GM12878 (cell line): ENCODE data around the gene PDZD2. TPM values are rescaled to one million over a fixed set of nuclear protein-coding genes. Genes with fewer than 3 reads are reported as not detected.

ENCODE experiments used
- ATAC-seq: fragments of 200-7000 bp; cut with Tn5 transposase; 3 replicates; pipeline ENCODE4 v1.9.1; 2020; ENCODE audit warnings: mild to moderate bottlenecking, moderate library complexity
- BruUV-seq: library from RNA; stranded (reverse); fragments of 400-500 nt; replicated peaks from 2 replicates; lab custom pipeline; 2021; lab: Mats Ljungman, UMichigan
- CTCF ChIA-PET: fragments of 300-600 bp; sonication (Branson Sonifier 250); formaldehyde crosslinking; extraction: SDS; loops from one replicate; lab custom pipeline; 2021; ENCODE audit warnings: inconsistent platforms; lab: Yijun Ruan, JAX
- POLR2A ChIA-PET: fragments of 350-600 bp; formaldehyde crosslinking; extraction: SDS; loops from one replicate; lab custom pipeline; 2021; ENCODE audit warnings: inconsistent platforms; lab: Charles Lee
- RAD21 ChIA-PET: fragments of 300-600 bp; sonication (Branson Sonifier 250); formaldehyde crosslinking; loops from one replicate; lab custom pipeline; 2023; ENCODE audit warnings: antibody characterized with exemption; ENCODE audit not compliant: unreplicated experiment; lab: Charles Lee
- SMC1A ChIA-PET: fragments of 300-600 bp; sonication (Branson Sonifier 250); formaldehyde crosslinking; loops from one replicate; lab custom pipeline; 2023; ENCODE audit not compliant: unreplicated experiment, uncharacterized antibody; lab: Charles Lee
- DNase-seq: peaks from one replicate; pipeline ENCODE4 v3.0.0-alpha.2; 2011; ENCODE audit warnings: low read depth, low spot score
- FAIRE-seq: peaks from 3 replicates; lab custom pipeline; 2011; peaks lifted over from hg19 to GRCh38; lab: Jason Lieb, UNC
- H2AFZ ChIP-seq: 2 replicates; pipeline ENCODE4 v1.6.0; 2011; ENCODE audit warnings: low read depth, low read length, control low read depth; ENCODE audit not compliant: control insufficient read depth
- H3K27ac ChIP-seq: 2 replicates; pipeline ENCODE4 v1.5.1; 2011; ENCODE audit warnings: control low read depth; ENCODE audit not compliant: control insufficient read depth, insufficient read depth
- H3K27me3 ChIP-seq, 2 experiments: replicated peaks in 1 of 2; 2 replicates each; pipeline versions ENCODE4 v1.6.0 to v1.6.1; 2011; ENCODE audit warnings: low read length in 1 of 2; ENCODE audit not compliant: control insufficient read depth in 2 of 2, insufficient read depth in 2 of 2
- H3K36me3 ChIP-seq, 2 experiments: 2 replicates each; pipeline ENCODE4 v1.5.1; 2011; ENCODE audit warnings: low read length in 1 of 2; ENCODE audit not compliant: control insufficient read depth in 2 of 2, insufficient read depth in 2 of 2
- H3K4me1 ChIP-seq: 2 replicates; pipeline ENCODE4 v1.6.1; 2011; ENCODE audit warnings: mild to moderate bottlenecking, low read length, moderate library complexity, mixed read lengths; ENCODE audit not compliant: control insufficient read depth, insufficient read depth
- H3K4me2 ChIP-seq: 2 replicates; pipeline ENCODE4 v1.6.0; 2011; ENCODE audit warnings: control low read depth; ENCODE audit not compliant: control insufficient read depth, insufficient read depth
- H3K4me3 ChIP-seq: fragments of 200-600 bp; sonication (generic); 2 replicates; pipeline ENCODE4 v1.5.1; 2016
- H3K79me2 ChIP-seq: 2 replicates; pipeline ENCODE4 v1.6.0; 2011; ENCODE audit warnings: low read length; ENCODE audit not compliant: control insufficient read depth, insufficient read depth
- H3K9ac ChIP-seq: 2 replicates; pipeline ENCODE4 v1.8.0; 2011; ENCODE audit warnings: low read length, control low read depth, mixed read lengths; ENCODE audit not compliant: control insufficient read depth, insufficient read depth
- H3K9me3 ChIP-seq: replicated peaks from 3 replicates; pipeline ENCODE4 v1.5.1; 2011; ENCODE audit warnings: mild to moderate bottlenecking, low read length; ENCODE audit not compliant: control insufficient read depth, insufficient read depth
- H4K20me1 ChIP-seq: 2 replicates; pipeline ENCODE4 v1.6.0; 2011; ENCODE audit not compliant: control insufficient read depth, insufficient read depth
- CHD1 ChIP-seq: IDR thresholded peaks from 2 replicates; pipeline ENCODE4 v1.6.1; 2012; ENCODE audit warnings: low read depth, low read length, improper control_type of control experiment
- CHD4 ChIP-seq: fragments of 200-600 bp; sonication (generic); IDR thresholded peaks from 2 replicates; pipeline ENCODE4 v1.6.1; 2016; ENCODE audit warnings: mild to moderate bottlenecking
- EGR1 ChIP-seq, 2 experiments: IDR thresholded peaks; 1 replicate in 1 of 2; 2 replicates in 1 of 2; pipeline ENCODE4 v1.6.1; 2011 to 2012; ENCODE audit warnings: low read depth in 2 of 2, low read length in 2 of 2, borderline replicate concordance in 1 of 2, mild to moderate bottlenecking in 1 of 2, moderate library complexity in 1 of 2
- ESRRA ChIP-seq: IDR thresholded peaks from 2 replicates; pipeline ENCODE4 v1.6.1; 2012; ENCODE audit warnings: mild to moderate bottlenecking, low read length, improper control_type of control experiment
- EZH2 ChIP-seq: IDR thresholded peaks from 2 replicates; pipeline ENCODE4 v1.6.1; 2012; ENCODE audit warnings: low read depth, mild to moderate bottlenecking, control low read depth, inconsistent platforms, low read length, borderline replicate concordance; ENCODE audit not compliant: control insufficient read depth
- FOS ChIP-seq: IDR thresholded peaks from 3 replicates; pipeline ENCODE4 v1.6.1; 2011; ENCODE audit warnings: borderline replicate concordance; ENCODE audit not compliant: insufficient read length; ENCODE audit errors: extremely low read depth
- MTA2 ChIP-seq: fragments of 450-650 bp; IDR thresholded peaks from 2 replicates; pipeline ENCODE4 v1.6.1; 2016; ENCODE audit warnings: low read depth, mild to moderate bottlenecking, moderate library complexity
- MXI1 ChIP-seq: fragments of 150-350 bp; IDR thresholded peaks from 2 replicates; pipeline ENCODE4 v1.6.1; 2011; ENCODE audit warnings: low read depth, mild to moderate bottlenecking, inconsistent platforms, low read length, improper control_type of control experiment
- MYC ChIP-seq: IDR thresholded peaks from 2 replicates; pipeline ENCODE4 v1.6.1; 2011; ENCODE audit warnings: mild to moderate bottlenecking, low read length, moderate library complexity, inconsistent platforms; ENCODE audit not compliant: insufficient read depth, insufficient replicate concordance, insufficient read length, severe bottlenecking
- NRF1 ChIP-seq: conservative IDR thresholded peaks from 2 replicates; pipeline ENCODE4 v1.6.1; 2011; ENCODE audit warnings: mild to moderate bottlenecking, low read depth, low read length, improper control_type of control experiment
- PRDM15 ChIP-seq: fragments of 450-650 bp; formaldehyde crosslinking; IDR thresholded peaks from 2 replicates; pipeline ENCODE4 v1.4.0; 2020; ENCODE audit warnings: mild to moderate bottlenecking, moderate library complexity
- SMAD1 ChIP-seq: fragments of 450-650 bp; IDR thresholded peaks from 2 replicates; pipeline ENCODE4 v1.6.1; 2018; ENCODE audit warnings: mild to moderate bottlenecking, low read depth; ENCODE audit not compliant: partially characterized antibody
- TCF7 ChIP-seq: IDR thresholded peaks from 2 replicates; pipeline ENCODE4 v1.6.1; 2014; ENCODE audit warnings: antibody characterized with exemption, borderline replicate concordance
- ZBED1 ChIP-seq: IDR thresholded peaks from 2 replicates; pipeline ENCODE4 v1.6.1; 2016; ENCODE audit warnings: borderline replicate concordance
- ZSCAN29 ChIP-seq: fragments of 450-650 bp; IDR thresholded peaks from 2 replicates; pipeline ENCODE4 v1.6.1; 2017; ENCODE audit warnings: mild to moderate bottlenecking, moderate library complexity
- WGBS: methylation state at CpG from one replicate; pipeline ENCODE4 v1.1.6; 2016; ENCODE audit warnings: low lambda C conversion rate; ENCODE audit not compliant: insufficient replicate concordance, insufficient coverage; ENCODE audit errors: missing lambda C conversion rate; 5-methylcytosine and 5-hydroxymethylcytosine counted together
- in situ Hi-C: fragments of 300-500 bp; cut with MboI; formaldehyde crosslinking; loops from 9 replicates; pipeline ENCODE4 v1.14.3; 2018; ENCODE audit warnings: mixed read lengths
- intact Hi-C: fragments of 100-400 bp; cut with micrococcal nuclease; formaldehyde crosslinking; loops from one replicate; pipeline ENCODE4 v1.14.2; 2022; ENCODE audit not compliant: unreplicated experiment
- polyA plus RNA-seq, 11 experiments: library from polyadenylated mRNA; depleted of rRNA in 4 of 11; unstranded in 6 of 11; stranded (reverse) in 5 of 11; fragments of >200 nt; fragmentation: Nextera tagmentation in 4 of 11; fragmentation: Illumina TruSeq in 1 of 11; extraction: Ambion mirVana in 4 of 11; extraction: Trizol in 1 of 11; gene quantifications; 1 replicate in 1 of 11; 2 replicates in 10 of 11; pipeline versions ENCODE4 v1.2.1 to v1.2.3, GENCODE V29; 2011 to 2016; ENCODE audit warnings: inconsistent platforms in 2 of 11, missing spikeins in 2 of 11, low read depth in 1 of 11
- total RNA-seq, 4 experiments: library from RNA; depleted of rRNA in 3 of 4; stranded (reverse); fragments of >200 nt in 3 of 4; fragmentation: Illumina TruSeq in 1 of 4; extraction: Trizol in 1 of 4; gene quantifications; 2 replicates each; pipeline versions ENCODE4 v1.2.1 to v1.2.3, GENCODE V29; 2013 to 2021

The PDZD2 gene
- total and polyA plus RNA-seq, 10 of the 15 experiments (the other 5 are each of a cell fraction or from before 2014, with no cell fraction given), result 0.01 to 0.58 (median 0.29) TPM; not detected in 3

- WGBS, result 100% methylated on average over 1 of the region's 1 CpG
- Histone ChIP-seq H3K4me2 (no peak overlapping the region), H3K9me3 (no peaks in the 10 kb centered on the region), H3K9ac (no peak overlapping the region), H4K20me1 (no peaks in the 10 kb centered on the region), H3K27me3 (no peaks in the 10 kb centered on the region), H3K79me2 (peaks cover 1% of the 10 kb centered on the region), H3K4me3 (no peak overlapping the region), H3K36me3 (peaks cover 2 to 26% of the 10 kb centered on the region in 2 experiments), H2AFZ (no peak overlapping the region), H3K4me1 (no peaks in the 10 kb centered on the region), H3K27ac (no peak overlapping the region)
- FAIRE-seq (peak; percentile 18), DNase-seq (no peak), ATAC-seq (no peak)
- TF ChIP-seq ZBED1, result no peak
- TF ChIP-seq NRF1, result no peak
- TF ChIP-seq PRDM15 (CRISPR knock-in tag), result no peak
- no peak for TF ChIP-seq TCF7
- TF ChIP-seq EZH2, result no peak
- no peak for TF ChIP-seq MXI1
- no peak for TF ChIP-seq ESRRA
- no peak for TF ChIP-seq CHD4
- no peak for TF ChIP-seq SMAD1
- no peak for TF ChIP-seq MYC
- TF ChIP-seq ZSCAN29, result no peak
- no peak for TF ChIP-seq CHD1
- no peak for TF ChIP-seq EGR1 (IDR thresholded peaks at IDR 0.05; ENCODE audit: borderline replicate concordance in 1 of 2, low read depth in 2 of 2, low read length in 2 of 2)
- TF ChIP-seq MTA2, result no peak
- no peak for TF ChIP-seq FOS
- RAD21 ChIA-PET, result no interaction called here
- TSS peak; percentile 44 for BruUV-seq
- POLR2A ChIA-PET, result no interaction called here
- SMC1A ChIA-PET, result interaction anchor here (0.7 to 1.3 kb wide), 4 partner anchors 9 to 98 kb away, joined by 3 to 5 read pairs (median 3); no protein-coding TSS in a partner anchor
- in situ Hi-C loops (no loop called here), intact Hi-C loops (no loop called here)
- CTCF ChIA-PET, result interaction anchor here (1.0 to 1.8 kb wide), 4 partner anchors 9 to 311 kb away, joined by 3 to 7 read pairs (median 4); no protein-coding TSS in a partner anchor
Measured at GRCh38 chr5:32135086-32135485, 496.2 kb downstream of the PDZD2 start.
